ENCODE measurements around the gene EPAS1.
A peak's percentile ranks its signal among the peaks of the same experiment; 100 is the strongest.

EPAS1 gene

GRCh38 chr2:46296840-46297545 lies at the start of gene EPAS1:
Gene EPAS1, plus strand, starts transcription at chr2:46297407. Its CDS starts 505 bp downstream, at chr2:46297912.
- DNase-seq (ENCODE audit: low read depth in 2 of 2): peak; percentile 70 to 77

GRCh38 chr2:46248171-46248570 lies 49.0 kb upstream of the EPAS1 start:
- no peak for DNase-seq (ENCODE audit: low read depth in 2 of 2)

- no peak for DNase-seq (ENCODE audit: low read depth in 2 of 2)
These were observed 47.6 kb upstream of the EPAS1 start for GRCh38 chr2:46249654-46250053.

GRCh38 chr2:46252891-46253659 lies 44.1 kb upstream of the EPAS1 start:
- no peak for DNase-seq (ENCODE audit: low read depth in 2 of 2)

GRCh38 chr2:46254474-46254873 lies 42.7 kb upstream of the EPAS1 start:
- DNase-seq (ENCODE audit: low read depth in 2 of 2): no peak

GRCh38 chr2:46256563-46257142 lies 40.6 kb upstream of the EPAS1 start:
- DNase-seq (ENCODE audit: low read depth in 2 of 2): no peak

- no peak for DNase-seq (ENCODE audit: low read depth in 2 of 2)
These were observed 39.7 kb upstream of the EPAS1 start for GRCh38 chr2:46257476-46257875.

- no peak for DNase-seq (ENCODE audit: low read depth in 2 of 2)
These were observed 39.2 kb upstream of the EPAS1 start for GRCh38 chr2:46257980-46258379.

- no peak for DNase-seq (ENCODE audit: low read depth in 2 of 2)
These were observed 38.0 kb upstream of the EPAS1 start for GRCh38 chr2:46258937-46259776.

- no peak for DNase-seq (ENCODE audit: low read depth in 2 of 2)
These were observed 37.4 kb upstream of the EPAS1 start for GRCh38 chr2:46259777-46260168.

- no peak for DNase-seq (ENCODE audit: low read depth in 2 of 2)
These were observed 36.9 kb upstream of the EPAS1 start for GRCh38 chr2:46260305-46260704.

- no peak for DNase-seq (ENCODE audit: low read depth in 2 of 2)
These were observed 34.8 kb upstream of the EPAS1 start for GRCh38 chr2:46262248-46262938.

- no peak for DNase-seq (ENCODE audit: low read depth in 2 of 2)
These were observed 33.9 kb upstream of the EPAS1 start for GRCh38 chr2:46263347-46263746.

- DNase-seq (ENCODE audit: low read depth in 2 of 2): no peak
These were observed 32.8 kb upstream of the EPAS1 start for GRCh38 chr2:46264447-46264846.

GRCh38 chr2:46266134-46266533 lies 31.1 kb upstream of the EPAS1 start:
- no peak for DNase-seq (ENCODE audit: low read depth in 2 of 2)

- no peak for DNase-seq (ENCODE audit: low read depth in 2 of 2)
These were observed 29.6 kb upstream of the EPAS1 start for GRCh38 chr2:46267616-46268015.

- DNase-seq (ENCODE audit: low read depth in 2 of 2): no peak
These were observed 29.0 kb upstream of the EPAS1 start for GRCh38 chr2:46268196-46268595.

GRCh38 chr2:46269001-46269400 lies 28.2 kb upstream of the EPAS1 start:
- no peak for DNase-seq (ENCODE audit: low read depth in 2 of 2)

GRCh38 chr2:46269544-46270273 lies 27.5 kb upstream of the EPAS1 start:
- no peak for DNase-seq (ENCODE audit: low read depth in 2 of 2)

GRCh38 chr2:46270384-46270783 lies 26.8 kb upstream of the EPAS1 start:
- no peak for DNase-seq (ENCODE audit: low read depth in 2 of 2)
